Stomach (tissue), 9 donors: Measurements from ENCODE around the gene ANKRD44. TPM values are rescaled to one million over a fixed set of nuclear protein-coding genes. Genes with fewer than 3 reads are reported as not detected.
A peak's percentile ranks its signal among the peaks of the same experiment; 100 is the strongest.

Experiments used
- DNase-seq, 2 donors: peaks; one replicate each; pipeline versions ENCODE4 v3.0.0 to v3.0.0-alpha.2; 2013 to 2019
- H3K27ac ChIP-seq, 5 donors: fragments of 200-600 bp in 4 of 5; sonication (generic) in 4 of 5; one replicate each; pipeline ENCODE4 v1.5.1; 2013 to 2019; ENCODE audit warnings: mild to moderate bottlenecking in 1 of 5, moderate library complexity in 1 of 5
- H3K27me3 ChIP-seq, 3 donors: fragments of 200-600 bp; sonication (generic); one replicate each; pipeline ENCODE4 v1.5.1; 2017 to 2019; ENCODE audit warnings: mixed run types in 1 of 3
- H3K36me3 ChIP-seq, 4 donors: fragments of 200-600 bp; sonication (generic); 1 replicate in 3 of 4; 2 replicates in 1 of 4; pipeline ENCODE4 v1.5.1; 2016 to 2019
- H3K4me1 ChIP-seq, 4 donors: fragments of 200-600 bp; sonication (generic); one replicate each; pipeline ENCODE4 v1.5.1; 2016 to 2019
- H3K4me3 ChIP-seq, 4 donors: fragments of 200-600 bp; sonication (generic) in 3 of 4; one replicate each; pipeline ENCODE4 v1.5.1; 2016 to 2019; ENCODE audit warnings: mild to moderate bottlenecking in 1 of 4
- H3K9me3 ChIP-seq, 4 donors: fragments of 200-600 bp; sonication (generic); one replicate each; pipeline ENCODE4 v1.5.1; 2016 to 2019
- CTCF ChIP-seq, 7 experiments: fragments of 450-650 bp in 4 of 7; fragments of 200-600 bp in 3 of 7; sonication (generic) in 3 of 7; IDR thresholded peaks; one replicate each; pipeline ENCODE4 v1.5.1; 2016 to 2019; ENCODE audit warnings: antibody characterized with exemption in 7 of 7, control low read depth in 2 of 7, mild to moderate bottlenecking in 1 of 7
- EP300 ChIP-seq: sonication (generic); formaldehyde crosslinking; IDR thresholded peaks from one replicate; pipeline ENCODE4 v1.6.1; 2017; ENCODE audit warnings: antibody characterized with exemption
- POLR2A ChIP-seq, 4 donors: fragments of 450-650 bp; IDR thresholded peaks; one replicate each; pipeline ENCODE4 v1.6.1; 2016; ENCODE audit warnings: antibody characterized with exemption in 4 of 4, control low read depth in 2 of 4, mild to moderate bottlenecking in 1 of 4, moderate library complexity in 1 of 4
- POLR2AphosphoS5 ChIP-seq, 3 donors: sonication (generic); formaldehyde crosslinking; IDR thresholded peaks; one replicate each; pipeline ENCODE4 v1.6.1; 2016; ENCODE audit warnings: antibody characterized with exemption in 3 of 3
- WGBS, 5 donors: extraction: QIAGEN DNeasy Blood & Tissue Kit in 3 of 5; methylation state at CpG; one replicate each; pipeline versions ENCODE4 v1.1.5 to v1.1.7; 2013 to 2018; 5-methylcytosine and 5-hydroxymethylcytosine counted together
- intact Hi-C: fragments of 100-400 bp; cut with DNase I; formaldehyde crosslinking; loops from one replicate; pipeline ENCODE4 v1.15.1; 2023; ENCODE audit warnings: low total_unique reads
- polyA plus RNA-seq, 3 donors: library from polyadenylated mRNA; stranded (reverse); fragments of 200-250 nt; gene quantifications; one replicate each; pipeline ENCODE4 v1.2.3, GENCODE V29; 2013
- total RNA-seq, 5 donors: library from RNA; depleted of rRNA; stranded (reverse); fragments of >200 nt; gene quantifications; one replicate each; pipeline versions ENCODE4 v1.1.0 to v1.2.3, GENCODE V29; 2014 to 2016
- donor health status: healthy with polysubstance abuse.
- donor health status: Bipolar disorder and iron deficiency.
- donor health status: healthy.

Gene ANKRD44
- total and polyA plus RNA-seq, 8 donors, result 1.2 to 58.4 (median 7.0) TPM

GRCh38 chr2:197249381-197250083, 61.0 kb downstream of the ANKRD44 start:
- Histone ChIP-seq H3K27ac (no peak overlapping the region), H3K4me3 (no peak overlapping the region), H3K27me3 (no peaks in the 10 kb centered on the region), H3K36me3 (no peaks in the 10 kb centered on the region), H3K4me1 (peaks cover 0 to 32% (median 6%) of the 10 kb centered on the region in 4 donors), H3K9me3 (no peaks in the 10 kb centered on the region)
- intact Hi-C loops, result no loop called here
- TF ChIP-seq POLR2AphosphoS5 (IDR thresholded peaks at IDR 0.05) (no peak), CTCF (IDR thresholded peaks at IDR 0.05) (no peak)
- WGBS, 5 donors, result 63 to 75% (median 69%) methylated on average over 3 of the region's 3 CpGs
- no peak for DNase-seq

- DNase-seq, result peak in 1 of 2 donors; percentile 25
- TF ChIP-seq EP300 (no peak), POLR2A (IDR thresholded peaks at IDR 0.05) (no peak)
- no peaks in the 10 kb centered on the region for H3K27me3 ChIP-seq
- H3K4me1 ChIP-seq, result peaks cover 0 to 25% (median 6%) of the 10 kb centered on the region in 4 donors
- intact Hi-C loops, result no loop called here
- 74 to 85% (median 77%) methylated on average over 3 of the region's 3 CpGs for WGBS, 5 donors
- H3K36me3 ChIP-seq, result no peaks in the 10 kb centered on the region
- H3K4me3 ChIP-seq, result no peak overlapping the region
- H3K9me3 ChIP-seq, result no peaks in the 10 kb centered on the region
- no peak overlapping the region for H3K27ac ChIP-seq
These were observed 62.0 kb downstream of the ANKRD44 start for GRCh38 chr2:197248623-197249022.

- intact Hi-C loops, result no loop called here
- no peak for DNase-seq
- Histone ChIP-seq H3K27ac (no peak overlapping the region), H3K4me3 (no peak overlapping the region), H3K9me3 (no peaks in the 10 kb centered on the region), H3K4me1 (peaks cover 0 to 25% (median 6%) of the 10 kb centered on the region in 4 donors), H3K36me3 (no peaks in the 10 kb centered on the region), H3K27me3 (no peaks in the 10 kb centered on the region)
- TF ChIP-seq CTCF (IDR thresholded peaks at IDR 0.05) (no peak), POLR2AphosphoS5 (IDR thresholded peaks at IDR 0.05) (no peak), POLR2A (IDR thresholded peaks at IDR 0.05) (no peak), EP300 (no peak)
- 73 to 90% (median 85%) methylated on average over 4 of the region's 4 CpGs for WGBS, 5 donors
These were observed 62.6 kb downstream of the ANKRD44 start for GRCh38 chr2:197248001-197248401.

- TF ChIP-seq POLR2A (IDR thresholded peaks at IDR 0.05), result no peak
- no peak for TF ChIP-seq POLR2AphosphoS5 (IDR thresholded peaks at IDR 0.05)
- TF ChIP-seq CTCF (IDR thresholded peaks at IDR 0.05), result no peak
- no peak for TF ChIP-seq EP300
- H3K36me3 ChIP-seq, result no peaks in the 10 kb centered on the region
- H3K4me3 ChIP-seq, result no peak overlapping the region
- no peaks in the 10 kb centered on the region for H3K27me3 ChIP-seq
- peaks cover 0 to 25% (median 6%) of the 10 kb centered on the region in 4 donors for H3K4me1 ChIP-seq
- no peaks in the 10 kb centered on the region for H3K9me3 ChIP-seq
- no peak overlapping the region for H3K27ac ChIP-seq
- intact Hi-C loops, result no loop called here
- DNase-seq, result no peak
- 80 to 96% (median 90%) methylated on average over 5 of the region's 5 CpGs for WGBS, 5 donors
These were observed 63.5 kb downstream of the ANKRD44 start for GRCh38 chr2:197247083-197247482.
